GM18505 (cell line): ENCODE data around the gene DLD.

Experiments used
- ATAC-seq: cut with Tn5 transposase; IDR thresholded peaks from one replicate; pipeline ENCODE4 v1.9.1; 2021; ENCODE audit not compliant: unreplicated experiment
- POLR2A ChIP-seq: IDR thresholded peaks from 4 replicates; pipeline ENCODE4 v1.6.1; 2011; ENCODE audit warnings: borderline replicate concordance; ENCODE audit not compliant: insufficient read depth, insufficient read length; ENCODE audit errors: extremely low read depth

DLD gene

GRCh38 chr7:107936312-107936711 lies 45.3 kb downstream of the DLD start:
- no peak for ATAC-seq
- no peak for TF ChIP-seq POLR2A

- TF ChIP-seq POLR2A: no peak
- no peak for ATAC-seq
Measured at GRCh38 chr7:107937531-107937930, 46.5 kb downstream of the DLD start.

GRCh38 chr7:107938456-107939250 lies 47.7 kb downstream of the DLD start:
- ATAC-seq: no peak
- TF ChIP-seq POLR2A: no peak

- no peak for TF ChIP-seq POLR2A
- ATAC-seq: no peak
Measured at GRCh38 chr7:107939573-107940489, 48.8 kb downstream of the DLD start.

GRCh38 chr7:107940951-107941350 lies 50.0 kb downstream of the DLD start:
- no peak for ATAC-seq
- no peak for TF ChIP-seq POLR2A

- TF ChIP-seq POLR2A: no peak
- no peak for ATAC-seq
Measured at GRCh38 chr7:107943018-107943417, 52.0 kb downstream of the DLD start.

GRCh38 chr7:107944411-107945169 lies 53.6 kb downstream of the DLD start:
- no peak for TF ChIP-seq POLR2A

GRCh38 chr7:107945332-107945731 lies 54.3 kb downstream of the DLD start:
- ATAC-seq: no peak
- no peak for TF ChIP-seq POLR2A

More at GRCh38 chr7:107944411-107945169, 53.6 kb downstream of the DLD start:
- ATAC-seq: no peak

GRCh38 chr7:107946451-107946850 lies 55.5 kb downstream of the DLD start:
- ATAC-seq: no peak
- no peak for TF ChIP-seq POLR2A

GRCh38 chr7:107946881-107947280 lies 55.9 kb downstream of the DLD start:
- ATAC-seq: no peak
- TF ChIP-seq POLR2A: no peak

GRCh38 chr7:107948645-107949442 lies 57.9 kb downstream of the DLD start:
- ATAC-seq: no peak
- no peak for TF ChIP-seq POLR2A

- ATAC-seq: no peak
- no peak for TF ChIP-seq POLR2A
Measured at GRCh38 chr7:107949443-107949935, 58.5 kb downstream of the DLD start.
